Endothelial cell of umbilical vein (primary cell): ENCODE measurements around the gene NFATC1. TPM values are rescaled to one million over a fixed set of nuclear protein-coding genes. Genes with fewer than 3 reads are reported as not detected.

ENCODE experiments used
- BruUV-seq: library from RNA; stranded (reverse); fragments of 400-500 nt; replicated peaks from 2 replicates; lab custom pipeline; 2021; lab: Mats Ljungman, UMichigan
- CTCF ChIA-PET: fragments of 300-600, 350-600 bp; sonication (Branson Sonifier 250); formaldehyde crosslinking; loops from one replicate; lab custom pipeline; 2021; ENCODE audit warnings: antibody characterized with exemption, inconsistent platforms; lab: Charles Lee
- POLR2A ChIA-PET: fragments of 300-600, 350-600 bp; sonication (Branson Sonifier 250); formaldehyde crosslinking; loops from one replicate; lab custom pipeline; 2021; ENCODE audit warnings: antibody characterized with exemption, inconsistent platforms; lab: Charles Lee
- DNase-seq: peaks from one replicate; pipeline ENCODE4 v3.0.0-alpha.2; 2011; ENCODE audit warnings: low read depth, low spot score
- FAIRE-seq: peaks from 2 replicates; lab custom pipeline; 2011; peaks lifted over from hg19 to GRCh38; lab: Jason Lieb, UNC
- H2AFZ ChIP-seq: 2 replicates; pipeline ENCODE4 v1.6.0; 2012; ENCODE audit warnings: low read depth, low read length, control low read depth, inconsistent platforms
- H3K27ac ChIP-seq: 2 replicates; pipeline ENCODE4 v1.5.1; 2011; ENCODE audit warnings: low read depth, mild to moderate bottlenecking, control low read depth, low read length, moderate library complexity; ENCODE audit not compliant: insufficient read depth
- H3K27me3 ChIP-seq, 2 experiments: 2 replicates each; pipeline versions ENCODE4 v1.6.0 to v1.6.1; 2011; ENCODE audit warnings: low read length in 2 of 2, mixed read lengths in 1 of 2; ENCODE audit not compliant: control insufficient read depth in 2 of 2, insufficient read depth in 2 of 2
- H3K36me3 ChIP-seq, 2 experiments: 2 replicates in 1 of 2; 3 replicates in 1 of 2; pipeline ENCODE4 v1.5.1; 2011; ENCODE audit warnings: low read length in 2 of 2, mild to moderate bottlenecking in 1 of 2, moderate library complexity in 1 of 2; ENCODE audit not compliant: control insufficient read depth in 2 of 2, insufficient read depth in 2 of 2; ENCODE audit errors: extremely low read depth in 1 of 2
- H3K4me1 ChIP-seq: 3 replicates; pipeline ENCODE4 v1.5.1; 2011; ENCODE audit warnings: mild to moderate bottlenecking, low read length; ENCODE audit not compliant: control insufficient read depth, insufficient read depth; ENCODE audit errors: extremely low read depth
- H3K4me2 ChIP-seq: 2 replicates; pipeline ENCODE4 v1.6.1; 2011; ENCODE audit warnings: low read length, control low read depth, mixed read lengths; ENCODE audit not compliant: insufficient read depth
- H3K4me3 ChIP-seq, 3 experiments: fragments of 200-600 bp in 1 of 3; sonication (generic), shearing (Covaris generic) in 1 of 3; replicated peaks in 1 of 3; 2 replicates each; pipeline ENCODE4 v1.5.1; 2011 to 2016; ENCODE audit warnings: control low read depth in 3 of 3, low read length in 3 of 3, mild to moderate bottlenecking in 2 of 3, inconsistent platforms in 1 of 3, low read depth in 1 of 3, moderate library complexity in 1 of 3; ENCODE audit not compliant: insufficient read depth in 1 of 3
- H3K79me2 ChIP-seq: 2 replicates; pipeline ENCODE4 v1.6.0; 2012; ENCODE audit warnings: low read length, inconsistent platforms; ENCODE audit not compliant: control insufficient read depth, insufficient read depth
- H3K9ac ChIP-seq: replicated peaks from 2 replicates; pipeline ENCODE3; 2011; ENCODE audit warnings: low read length, control low read depth; ENCODE audit not compliant: insufficient read depth; ENCODE audit errors: extremely low read depth
- H3K9me1 ChIP-seq: replicated peaks from 3 replicates; pipeline ENCODE4 v1.6.0; 2011; ENCODE audit warnings: mild to moderate bottlenecking, low read length; ENCODE audit not compliant: control insufficient read depth, insufficient read depth; ENCODE audit errors: extremely low read depth
- H3K9me3 ChIP-seq: replicated peaks from 2 replicates; pipeline ENCODE4 v1.5.1; 2012; ENCODE audit warnings: low read length, inconsistent platforms; ENCODE audit not compliant: control insufficient read depth, insufficient read depth
- H4K20me1 ChIP-seq: replicated peaks from 2 replicates; pipeline ENCODE3; 2011; ENCODE audit warnings: mild to moderate bottlenecking, low read length; ENCODE audit not compliant: control insufficient read depth, insufficient read depth; ENCODE audit errors: extremely low read depth
- CTCF ChIP-seq, 2 donors: IDR thresholded peaks; 1 replicate in 1 of 2; 2 replicates in 1 of 2; pipeline ENCODE4 v1.5.1; 2011; ENCODE audit warnings: low read length in 2 of 2, mild to moderate bottlenecking in 2 of 2, moderate library complexity in 2 of 2, control low read depth in 1 of 2, inconsistent platforms in 1 of 2, low read depth in 1 of 2; ENCODE audit not compliant: insufficient read depth in 1 of 2; ENCODE audit errors: extremely low read depth in 1 of 2
- EZH2 ChIP-seq: IDR thresholded peaks from 2 replicates; pipeline ENCODE4 v1.6.1; 2012; ENCODE audit warnings: borderline replicate concordance, low read depth, mild to moderate bottlenecking, moderate library complexity, low read length, inconsistent platforms; ENCODE audit not compliant: severe bottlenecking
- FOS ChIP-seq: IDR thresholded peaks from 2 replicates; pipeline ENCODE4 v1.6.1; 2011; ENCODE audit warnings: mild to moderate bottlenecking, low read length, moderate library complexity, borderline replicate concordance; ENCODE audit not compliant: insufficient read depth
- GATA2 ChIP-seq: IDR thresholded peaks from 2 replicates; pipeline ENCODE4 v1.7.0; 2011; ENCODE audit warnings: low read depth, mild to moderate bottlenecking, moderate library complexity, mixed read lengths, low read length; ENCODE audit not compliant: insufficient read length, insufficient read depth
- JUN ChIP-seq: IDR thresholded peaks from 2 replicates; pipeline ENCODE4 v1.6.1; 2011; ENCODE audit warnings: borderline replicate concordance, low read depth; ENCODE audit not compliant: insufficient read length, insufficient read depth
- MAX ChIP-seq: IDR thresholded peaks from 2 replicates; pipeline ENCODE4 v1.6.1; 2011; ENCODE audit not compliant: insufficient read depth, insufficient read length
- MYC ChIP-seq: IDR thresholded peaks from one replicate; pipeline ENCODE4 v1.6.1; 2011; ENCODE audit warnings: mild to moderate bottlenecking, low read depth, low read length
- POLR2A ChIP-seq: IDR thresholded peaks from 2 replicates; pipeline ENCODE4 v1.6.1; 2012; ENCODE audit warnings: low read depth, mild to moderate bottlenecking, control low read depth, low read length
- POLR2AphosphoS5 ChIP-seq: IDR thresholded peaks from 2 replicates; pipeline ENCODE4 v1.6.1; 2012; ENCODE audit warnings: low read depth, mild to moderate bottlenecking, control low read depth, low read length, moderate library complexity; ENCODE audit not compliant: insufficient read depth
- dilution Hi-C: fragments of 300-500 bp; cut with MboI; formaldehyde crosslinking; loops from one replicate; pipeline ENCODE4 v1.15.0; 2019; ENCODE audit warnings: low sequenced_read_pairs; ENCODE audit not compliant: extremely low pct_ligation_motif_present
- intact Hi-C: fragments of 100-400 bp; cut with micrococcal nuclease; formaldehyde crosslinking; loops from one replicate; pipeline ENCODE4 v1.10.0; 2022
- polyA plus RNA-seq, 4 experiments: library from polyadenylated mRNA; depleted of rRNA in 3 of 4; stranded (reverse) in 3 of 4; unstranded in 1 of 4; fragments of >200 nt; gene quantifications; 2 replicates each; pipeline versions ENCODE4 v1.2.1 to v1.2.3, GENCODE V29; 2011 to 2012; ENCODE audit warnings: missing spikeins in 1 of 4
- total RNA-seq: library from RNA; stranded (reverse); gene quantifications from 2 replicates; pipeline ENCODE4 v1.2.3, GENCODE V29; 2021

NFATC1 gene
- total and polyA plus RNA-seq, 2 donors (not counting 3 experiments of a cell fraction or from before 2014, with no cell fraction given), result 11.1 to 30.0 TPM

DNA sequence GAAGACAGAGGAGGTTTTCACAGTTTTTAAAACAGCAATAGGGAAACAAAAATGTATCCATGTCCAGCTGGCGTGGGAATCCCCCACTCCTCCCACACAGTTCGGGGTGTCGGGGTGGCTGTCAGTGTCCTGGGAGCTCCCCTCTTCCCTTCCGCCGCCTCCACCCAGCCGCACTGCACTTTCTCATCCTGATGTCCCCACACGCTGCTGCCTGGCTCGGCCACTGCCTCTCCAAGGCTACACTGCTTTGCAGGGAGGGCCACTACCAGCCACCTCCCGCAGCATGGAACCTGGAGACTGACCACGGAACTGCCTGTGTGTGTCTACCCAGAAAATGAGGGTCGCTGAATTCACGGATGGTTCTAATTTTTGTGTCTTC lies 145.2 kb downstream of the NFATC1 start:
- no peak overlapping the region for H3K4me3 ChIP-seq
- no peaks in the 10 kb centered on the region for H4K20me1 ChIP-seq
- no peaks in the 10 kb centered on the region for H3K4me1 ChIP-seq
- no TSS peak for BruUV-seq
- no peaks in the 10 kb centered on the region for H3K27me3 ChIP-seq
- no peak overlapping the region for H2AFZ ChIP-seq
- DNase-seq (no peak), FAIRE-seq (no peak)
- no peaks in the 10 kb centered on the region for H3K9me3 ChIP-seq
- no peak for TF ChIP-seq CTCF (IDR thresholded peaks at IDR 0.05; ENCODE audit: extremely low read depth in 1 of 2, insufficient read depth in 1 of 2, low read depth in 1 of 2, low read length in 2 of 2)
- no peak for TF ChIP-seq JUN
- no peak for TF ChIP-seq POLR2A
- TF ChIP-seq FOS, result no peak
- no peak for TF ChIP-seq POLR2AphosphoS5
- TF ChIP-seq MAX, result no peak
- TF ChIP-seq MYC, result no peak
- no peak for TF ChIP-seq EZH2
- TF ChIP-seq GATA2, result no peak
- intact Hi-C loops (no loop called here), dilution Hi-C loops (no loop called here)
- H3K79me2 ChIP-seq, result no peaks in the 10 kb centered on the region
- H3K9me1 ChIP-seq, result no peaks in the 10 kb centered on the region
- H3K4me2 ChIP-seq, result no peak overlapping the region
- no peaks in the 10 kb centered on the region for H3K36me3 ChIP-seq
- ChIA-PET CTCF (no interaction called here), POLR2A (no interaction called here)
- H3K9ac ChIP-seq, result no peak overlapping the region
- no peak overlapping the region for H3K27ac ChIP-seq
